Measurements from ENCODE around the gene COL9A3. TPM values are rescaled to one million over a fixed set of nuclear protein-coding genes. Genes with fewer than 3 reads are reported as not detected.
A peak's percentile ranks its signal among the peaks of the same experiment; 100 is the strongest.

Gene COL9A3
- total RNA-seq, 2 experiments from 2014 or later, result not detected

DNA sequence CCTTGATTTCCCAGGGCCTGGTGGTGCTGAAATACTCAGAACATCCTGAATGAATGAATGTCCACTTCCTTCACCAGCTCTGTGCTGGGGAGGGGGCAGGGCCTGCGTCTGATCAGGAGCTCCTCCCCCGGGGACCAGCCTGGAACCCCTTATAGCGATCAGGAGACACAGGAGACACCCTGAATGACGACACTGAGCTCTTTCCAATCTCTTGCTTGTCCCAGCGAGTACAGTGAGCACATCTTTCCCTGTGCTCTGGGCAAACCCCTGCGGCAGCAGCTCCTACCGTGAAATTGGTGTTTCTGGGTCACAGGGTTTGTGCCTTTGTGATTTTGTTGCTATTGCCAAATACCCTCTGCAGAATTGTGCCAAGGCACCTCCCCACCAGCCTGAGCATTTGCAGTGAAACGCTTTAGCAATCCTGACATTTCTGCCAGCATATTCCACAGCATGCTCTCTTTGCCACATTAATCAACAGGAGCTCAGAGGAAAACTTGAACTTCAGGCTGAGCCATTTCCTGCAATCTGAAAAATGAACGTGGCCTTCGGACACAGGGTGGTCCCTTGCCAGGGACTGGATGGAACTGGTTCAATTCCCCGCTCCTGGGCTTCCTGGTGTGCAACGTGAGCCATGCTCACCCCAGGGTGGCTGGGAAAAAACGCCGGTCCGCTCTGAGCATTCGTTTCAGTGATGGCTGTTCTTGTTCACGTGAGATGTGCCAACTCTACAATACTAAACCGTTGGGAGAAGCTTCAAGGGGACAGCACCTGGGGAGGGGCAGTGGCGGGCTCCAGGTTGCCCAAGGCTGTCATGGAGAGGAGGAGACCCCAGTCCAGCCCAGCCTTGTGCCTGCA lies 43.6 kb upstream of the COL9A3 start:
- H3K36me3 ChIP-seq (ENCODE audit: insufficient read depth, low read length), result no peaks in the 10 kb centered on the region
- ChIA-PET POLR2A (interaction anchor here (0.6 to 0.9 kb wide), 2 partner anchors 21 to 31 kb away, joined by 3 read pairs; no protein-coding TSS in a partner anchor), CTCF (no interaction called here)
- no peak overlapping the region for H3K4me3 Mint-ChIP-seq
- TF ChIP-seq, protein P1, sequence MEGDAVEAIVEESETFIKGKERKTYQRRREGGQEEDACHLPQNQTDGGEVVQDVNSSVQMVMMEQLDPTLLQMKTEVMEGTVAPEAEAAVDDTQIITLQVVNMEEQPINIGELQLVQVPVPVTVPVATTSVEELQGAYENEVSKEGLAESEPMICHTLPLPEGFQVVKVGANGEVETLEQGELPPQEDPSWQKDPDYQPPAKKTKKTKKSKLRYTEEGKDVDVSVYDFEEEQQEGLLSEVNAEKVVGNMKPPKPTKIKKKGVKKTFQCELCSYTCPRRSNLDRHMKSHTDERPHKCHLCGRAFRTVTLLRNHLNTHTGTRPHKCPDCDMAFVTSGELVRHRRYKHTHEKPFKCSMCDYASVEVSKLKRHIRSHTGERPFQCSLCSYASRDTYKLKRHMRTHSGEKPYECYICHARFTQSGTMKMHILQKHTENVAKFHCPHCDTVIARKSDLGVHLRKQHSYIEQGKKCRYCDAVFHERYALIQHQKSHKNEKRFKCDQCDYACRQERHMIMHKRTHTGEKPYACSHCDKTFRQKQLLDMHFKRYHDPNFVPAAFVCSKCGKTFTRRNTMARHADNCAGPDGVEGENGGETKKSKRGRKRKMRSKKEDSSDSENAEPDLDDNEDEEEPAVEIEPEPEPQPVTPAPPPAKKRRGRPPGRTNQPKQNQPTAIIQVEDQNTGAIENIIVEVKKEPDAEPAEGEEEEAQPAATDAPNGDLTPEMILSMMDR (IDR thresholded peaks at IDR 0.05), result no peak
- H3K9me3 ChIP-seq (ENCODE audit: control insufficient read depth in 1 of 2, insufficient read depth in 1 of 2, low read length in 2 of 2), result peaks cover 0 to 9% of the 10 kb centered on the region in 2 experiments
- no peak overlapping the region for H3K27ac ChIP-seq (ENCODE audit: low read depth in 1 of 2, low read length in 2 of 2)
- peaks cover 66% of the 10 kb centered on the region for H3K4me1 Mint-ChIP-seq (ENCODE audit: low read depth)
- H3K4me3 ChIP-seq (ENCODE audit: low read length), result no peak overlapping the region
- no peaks in the 10 kb centered on the region for H3K36me3 Mint-ChIP-seq (ENCODE audit: low read depth)
- peak overlapping the region; percentile 92 for H3K27ac Mint-ChIP-seq
- H3K27me3 Mint-ChIP-seq, result no peaks in the 10 kb centered on the region
- DNase-seq (no peak), ATAC-seq (ENCODE audit: poor library complexity) (no peak)
- peaks cover 69% of the 10 kb centered on the region for H3K4me1 ChIP-seq (ENCODE audit: insufficient read depth, low read length)
- intact Hi-C loops (cut with DNase I, micrococcal nuclease), result no loop called here
- H3K27me3 ChIP-seq (ENCODE audit: control insufficient read depth in 1 of 2, insufficient read depth in 2 of 2, low read length in 2 of 2), result no peaks in the 10 kb centered on the region
- H3K9me3 Mint-ChIP-seq, result no peaks in the 10 kb centered on the region

DNA sequence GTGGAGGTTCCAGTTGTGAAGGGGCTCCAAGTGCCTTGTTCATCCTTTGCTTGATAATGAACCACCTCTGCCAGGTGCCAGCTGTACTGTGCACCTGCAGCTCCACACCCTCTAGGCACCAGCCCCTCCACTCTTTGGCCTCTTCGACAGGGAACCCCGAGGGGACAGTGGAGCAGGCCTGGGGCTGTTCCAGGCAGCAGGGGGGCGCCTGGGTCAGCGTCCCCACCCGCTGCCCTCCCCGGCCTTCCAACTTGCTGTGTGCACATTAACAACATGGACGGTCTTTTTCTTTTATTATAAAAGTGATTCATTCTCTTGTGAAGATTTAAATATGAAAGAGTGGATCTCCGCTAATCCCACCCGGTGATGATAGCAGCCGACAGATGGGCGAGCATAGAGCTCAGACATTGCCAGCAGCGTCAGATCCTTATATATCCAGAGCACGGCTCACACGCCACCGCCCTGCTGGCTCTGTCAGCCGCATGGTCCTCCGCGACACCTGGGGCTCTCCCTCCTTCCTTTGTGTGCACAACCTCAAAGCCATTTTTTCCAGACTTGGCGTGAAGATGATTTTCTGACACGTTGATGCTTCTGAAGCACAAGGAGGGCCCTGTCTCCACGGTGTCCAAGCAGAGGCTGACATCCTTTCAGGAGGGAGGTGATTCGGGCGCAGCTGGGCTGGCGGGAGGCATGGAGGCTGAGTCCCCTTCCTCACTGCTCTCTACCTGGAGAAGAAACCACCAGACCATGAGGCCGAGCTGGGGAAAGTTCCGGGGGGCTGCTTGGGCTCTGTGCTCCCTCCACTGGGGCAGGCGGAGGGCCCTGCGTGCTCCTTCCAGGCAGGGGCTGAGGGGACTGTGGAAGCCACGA lies 42.8 kb upstream of the COL9A3 start:
- H3K36me3 Mint-ChIP-seq (ENCODE audit: low read depth), result no peaks in the 10 kb centered on the region
- no peaks in the 10 kb centered on the region for H3K27me3 Mint-ChIP-seq
- Histone ChIP-seq H3K27ac (ENCODE audit: low read depth in 1 of 2, low read length in 2 of 2) (peak overlapping the region; percentile 17 to 77), H3K4me1 (ENCODE audit: insufficient read depth, low read length) (peaks cover 67% of the 10 kb centered on the region), H3K4me3 (ENCODE audit: low read length) (no peak overlapping the region), H3K9me3 (ENCODE audit: control insufficient read depth in 1 of 2, insufficient read depth in 1 of 2, low read length in 2 of 2) (peaks cover 0 to 9% of the 10 kb centered on the region in 2 experiments), H3K27me3 (ENCODE audit: control insufficient read depth in 1 of 2, insufficient read depth in 2 of 2, low read length in 2 of 2) (no peaks in the 10 kb centered on the region), H3K36me3 (ENCODE audit: insufficient read depth, low read length) (no peaks in the 10 kb centered on the region)
- peak overlapping the region; percentile 92 for H3K27ac Mint-ChIP-seq
- DNase-seq (no peak), ATAC-seq (ENCODE audit: poor library complexity) (peak; percentile 44)
- peaks cover 61% of the 10 kb centered on the region for H3K4me1 Mint-ChIP-seq (ENCODE audit: low read depth)
- peak overlapping the region; percentile 63 for H3K4me3 Mint-ChIP-seq
- CTCF ChIA-PET, result no interaction called here
- H3K9me3 Mint-ChIP-seq, result no peaks in the 10 kb centered on the region
- TF ChIP-seq, protein P1 (IDR thresholded peaks at IDR 0.05), result no peak
- POLR2A ChIA-PET, result interaction anchor here (0.8 to 0.9 kb wide), 3 partner anchors 20 to 34 kb away, joined by 3 to 4 read pairs (median 3); no protein-coding TSS in a partner anchor
- intact Hi-C loops (cut with DNase I, micrococcal nuclease), result no loop called here

DNA sequence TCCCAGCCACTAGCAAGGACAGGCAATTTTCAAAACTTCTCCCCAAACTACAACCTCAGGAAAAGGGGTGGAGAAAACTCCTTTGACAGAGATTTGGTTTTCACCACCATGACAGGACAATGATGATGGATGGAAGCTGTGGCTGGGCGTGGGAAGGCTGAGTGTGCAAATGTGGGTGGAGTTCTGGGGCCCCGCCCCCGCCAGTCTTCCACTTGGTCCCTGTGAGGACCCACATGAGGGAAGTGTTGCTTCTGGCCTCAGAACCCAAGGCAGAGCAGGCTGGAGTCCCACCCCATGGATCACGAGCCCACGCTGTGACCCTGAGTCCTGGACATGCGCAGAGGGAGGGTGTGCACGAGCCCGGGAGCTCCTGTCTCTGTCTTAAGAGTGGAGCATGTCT lies 42.1 kb upstream of the COL9A3 start:
- Mint-ChIP-seq H3K27me3 (no peaks in the 10 kb centered on the region), H3K9me3 (no peaks in the 10 kb centered on the region), H3K27ac (peak overlapping the region; percentile 92), H3K36me3 (ENCODE audit: low read depth) (no peaks in the 10 kb centered on the region), H3K4me1 (ENCODE audit: low read depth) (peaks cover 58% of the 10 kb centered on the region), H3K4me3 (peak overlapping the region; percentile 66)
- ChIA-PET POLR2A (interaction anchor here (0.8 to 0.9 kb wide), 2 partner anchors 19 to 35 kb away, joined by 3 to 4 read pairs; no protein-coding TSS in a partner anchor), CTCF (no interaction called here)
- Histone ChIP-seq H3K27ac (ENCODE audit: low read depth in 1 of 2, low read length in 2 of 2) (peak overlapping the region; percentile 17 to 77), H3K27me3 (ENCODE audit: control insufficient read depth in 1 of 2, insufficient read depth in 2 of 2, low read length in 2 of 2) (no peaks in the 10 kb centered on the region), H3K4me1 (ENCODE audit: insufficient read depth, low read length) (peaks cover 67% of the 10 kb centered on the region), H3K36me3 (ENCODE audit: insufficient read depth, low read length) (no peaks in the 10 kb centered on the region), H3K4me3 (ENCODE audit: low read length) (no peak overlapping the region), H3K9me3 (ENCODE audit: control insufficient read depth in 1 of 2, insufficient read depth in 1 of 2, low read length in 2 of 2) (peaks cover 0 to 9% of the 10 kb centered on the region in 2 experiments)
- ATAC-seq (ENCODE audit: poor library complexity) (no peak), DNase-seq (peak in 2 of 14 experiments; percentile 18 to 33)
- intact Hi-C loops (cut with DNase I, micrococcal nuclease), result no loop called here
- TF ChIP-seq, protein P1 (IDR thresholded peaks at IDR 0.05), result no peak
